IPS-15b (cell line): ENCODE data around the gene PPM1H.

ENCODE experiments used
- H3K27me3 ChIP-seq: one replicate; pipeline ENCODE4 v1.6.1; 2013; ENCODE audit warnings: low read length; ENCODE audit not compliant: control insufficient read depth, insufficient read depth
- H3K36me3 ChIP-seq: one replicate; pipeline ENCODE4 v1.6.1; 2013; ENCODE audit warnings: low read length; ENCODE audit not compliant: control insufficient read depth, insufficient read depth
- H3K4me1 ChIP-seq: one replicate; pipeline ENCODE4 v1.6.1; 2013; ENCODE audit warnings: mild to moderate bottlenecking, low read length; ENCODE audit not compliant: control insufficient read depth, insufficient read depth
- H3K4me3 ChIP-seq: one replicate; pipeline ENCODE4 v1.5.1; 2013; ENCODE audit warnings: low read depth, low read length
- H3K9ac ChIP-seq: one replicate; pipeline ENCODE4 v1.6.1; 2013; ENCODE audit warnings: low read depth, mild to moderate bottlenecking, low read length
- H3K9me3 ChIP-seq: one replicate; pipeline ENCODE4 v1.6.1; 2013; ENCODE audit warnings: mild to moderate bottlenecking, low read length; ENCODE audit not compliant: control insufficient read depth, insufficient read depth

PPM1H gene

DNA sequence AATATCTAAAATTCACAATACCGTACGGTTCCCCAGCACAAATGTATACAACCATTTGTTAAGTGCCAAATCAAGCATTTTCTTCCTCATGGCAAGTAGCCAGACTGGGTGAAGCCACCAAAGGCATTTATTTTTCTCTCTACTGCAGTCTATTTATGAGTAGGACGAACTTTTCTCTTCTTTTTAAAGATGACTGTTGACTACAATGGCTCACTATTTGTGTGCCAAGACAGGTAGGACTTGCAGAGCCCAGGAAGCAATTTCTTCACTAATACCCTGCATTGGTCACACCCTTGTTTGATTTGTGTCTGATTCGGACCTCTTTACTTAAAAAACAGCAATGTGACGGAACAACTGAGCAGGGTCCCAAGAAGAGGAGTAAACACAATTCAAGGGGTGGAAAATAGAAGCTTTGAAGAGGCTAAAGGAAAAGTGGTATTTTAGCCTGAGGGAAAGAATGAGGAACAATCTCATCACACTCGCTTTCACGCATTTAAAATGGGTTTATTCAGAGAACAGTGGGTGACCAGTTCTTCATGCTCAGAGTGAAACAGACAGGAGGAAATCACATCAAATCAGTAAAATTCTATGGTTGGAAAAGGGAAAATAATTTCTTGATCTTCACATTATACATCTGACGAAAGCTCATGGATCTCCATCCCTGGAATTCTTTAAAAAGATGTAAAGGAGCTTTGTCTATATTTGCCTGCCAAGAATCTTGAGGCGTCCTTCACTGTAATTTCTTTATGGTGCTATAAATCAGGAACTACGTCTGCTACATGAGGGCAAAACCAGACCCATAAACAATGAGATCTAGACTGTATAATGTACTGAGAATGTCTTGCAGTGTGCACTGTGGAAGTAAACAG lies 183.8 kb downstream of the PPM1H start:
- H3K4me3 ChIP-seq, result no peak overlapping the region
- no peaks in the 10 kb centered on the region for H3K9me3 ChIP-seq
- no peaks in the 10 kb centered on the region for H3K27me3 ChIP-seq
- peaks cover 7% of the 10 kb centered on the region for H3K4me1 ChIP-seq
- no peaks in the 10 kb centered on the region for H3K36me3 ChIP-seq
- H3K9ac ChIP-seq, result no peak overlapping the region

GRCh38 chr12:62749586-62749985 lies 185.4 kb downstream of the PPM1H start:
- Histone ChIP-seq H3K4me1 (peaks cover 7% of the 10 kb centered on the region), H3K36me3 (no peaks in the 10 kb centered on the region), H3K9me3 (no peaks in the 10 kb centered on the region), H3K9ac (no peak overlapping the region), H3K4me3 (no peak overlapping the region), H3K27me3 (no peaks in the 10 kb centered on the region)

GRCh38 chr12:62748941-62749468 lies 185.9 kb downstream of the PPM1H start:
- H3K9ac ChIP-seq, result no peak overlapping the region
- H3K4me1 ChIP-seq, result peaks cover 7% of the 10 kb centered on the region
- H3K9me3 ChIP-seq, result no peaks in the 10 kb centered on the region
- no peak overlapping the region for H3K4me3 ChIP-seq
- H3K36me3 ChIP-seq, result no peaks in the 10 kb centered on the region
- no peaks in the 10 kb centered on the region for H3K27me3 ChIP-seq

DNA sequence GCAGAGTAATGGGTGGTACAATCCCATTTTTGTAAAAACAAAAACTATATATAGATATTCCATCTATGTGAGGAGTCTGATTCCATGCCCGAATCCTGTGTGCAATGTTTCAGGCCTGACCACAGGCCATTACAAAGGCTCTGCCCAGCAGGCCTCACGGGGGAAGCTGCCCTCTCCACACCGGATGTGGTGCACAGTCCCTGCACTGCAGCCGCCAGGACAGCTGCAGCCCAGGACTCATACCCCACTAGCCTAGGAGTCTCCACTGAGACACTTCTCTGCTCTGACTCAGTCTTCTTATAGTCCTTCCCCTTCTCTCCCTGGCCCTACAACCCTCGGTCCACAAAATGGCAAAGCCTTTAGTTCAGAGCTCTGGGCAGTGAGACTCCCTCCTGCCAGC lies 190.4 kb downstream of the PPM1H start:
- Histone ChIP-seq H3K4me3 (no peak overlapping the region), H3K36me3 (no peaks in the 10 kb centered on the region), H3K9me3 (no peaks in the 10 kb centered on the region), H3K4me1 (no peaks in the 10 kb centered on the region), H3K9ac (no peak overlapping the region), H3K27me3 (no peaks in the 10 kb centered on the region)

GRCh38 chr12:62739266-62740015 lies 195.5 kb downstream of the PPM1H start:
- H3K4me1 ChIP-seq, result peaks cover 10% of the 10 kb centered on the region
- H3K27me3 ChIP-seq, result no peaks in the 10 kb centered on the region
- no peak overlapping the region for H3K4me3 ChIP-seq
- H3K9ac ChIP-seq, result no peak overlapping the region
- peaks cover 6% of the 10 kb centered on the region for H3K36me3 ChIP-seq
- no peaks in the 10 kb centered on the region for H3K9me3 ChIP-seq

DNA sequence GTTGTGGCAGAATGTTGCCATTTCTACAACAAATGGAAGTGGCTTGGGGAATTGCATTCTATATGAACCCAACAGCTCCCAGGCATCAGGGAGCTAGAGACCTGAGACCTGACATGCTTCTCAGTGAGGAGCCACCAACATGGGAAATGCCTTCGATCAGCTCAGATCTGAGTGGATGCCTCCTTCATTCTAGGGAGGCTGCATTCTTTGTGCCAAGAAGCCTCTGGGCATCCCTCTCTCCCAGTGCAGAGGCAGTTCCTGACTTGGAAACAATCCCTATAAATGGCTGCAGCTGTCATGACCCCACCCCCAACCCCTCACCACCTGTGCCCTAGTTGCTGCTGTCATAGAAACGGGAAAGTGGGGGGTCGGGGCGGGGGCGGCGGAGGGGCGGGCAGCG lies 196.3 kb downstream of the PPM1H start:
- Histone ChIP-seq H3K4me1 (peaks cover 10% of the 10 kb centered on the region), H3K27me3 (no peaks in the 10 kb centered on the region), H3K4me3 (no peak overlapping the region), H3K36me3 (peaks cover 6% of the 10 kb centered on the region), H3K9ac (no peak overlapping the region), H3K9me3 (no peaks in the 10 kb centered on the region)

- H3K27me3 ChIP-seq, result no peaks in the 10 kb centered on the region
These were observed 196.8 kb downstream of the PPM1H start for GRCh38 chr12:62738105-62738504.

GRCh38 chr12:62737615-62738014 lies 197.3 kb downstream of the PPM1H start:
- Histone ChIP-seq H3K27me3 (no peaks in the 10 kb centered on the region), H3K4me3 (no peak overlapping the region), H3K9me3 (no peaks in the 10 kb centered on the region), H3K9ac (no peak overlapping the region), H3K4me1 (peaks cover 10% of the 10 kb centered on the region), H3K36me3 (peaks cover 6% of the 10 kb centered on the region)

More at GRCh38 chr12:62738105-62738504, 196.8 kb downstream of the PPM1H start:
- peaks cover 10% of the 10 kb centered on the region for H3K4me1 ChIP-seq
- H3K36me3 ChIP-seq, result peaks cover 6% of the 10 kb centered on the region
- H3K9me3 ChIP-seq, result no peaks in the 10 kb centered on the region
- no peak overlapping the region for H3K4me3 ChIP-seq
- H3K9ac ChIP-seq, result no peak overlapping the region

DNA sequence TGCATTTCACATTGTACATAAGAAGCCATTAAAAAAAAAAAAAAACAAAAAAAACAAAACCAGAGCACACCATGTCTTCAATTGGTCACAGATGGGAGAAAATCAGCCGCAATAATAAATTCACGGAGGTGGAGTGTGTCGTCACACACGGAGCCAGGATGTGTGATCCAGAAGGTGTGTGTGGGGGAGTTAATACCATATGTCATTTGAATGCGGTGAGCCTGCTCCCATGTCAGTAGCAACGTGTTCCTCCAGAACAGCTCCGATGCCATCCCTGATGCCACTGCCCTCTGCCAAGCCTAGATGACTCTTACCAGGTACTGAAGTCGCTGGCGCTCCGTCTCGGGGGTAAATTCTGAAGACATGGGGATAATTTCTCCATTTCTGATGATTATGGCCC lies 197.8 kb downstream of the PPM1H start:
- Histone ChIP-seq H3K27me3 (no peaks in the 10 kb centered on the region), H3K4me1 (peaks cover 10% of the 10 kb centered on the region), H3K36me3 (peaks cover 6% of the 10 kb centered on the region), H3K9ac (no peak overlapping the region), H3K9me3 (no peaks in the 10 kb centered on the region), H3K4me3 (no peak overlapping the region)

GRCh38 chr12:62736596-62736995 lies 198.4 kb downstream of the PPM1H start:
- peaks cover 6% of the 10 kb centered on the region for H3K36me3 ChIP-seq
- no peak overlapping the region for H3K4me3 ChIP-seq
- no peaks in the 10 kb centered on the region for H3K9me3 ChIP-seq
- no peaks in the 10 kb centered on the region for H3K27me3 ChIP-seq
- H3K9ac ChIP-seq, result no peak overlapping the region
- H3K4me1 ChIP-seq, result peaks cover 10% of the 10 kb centered on the region

- Histone ChIP-seq H3K9me3 (no peaks in the 10 kb centered on the region), H3K9ac (no peak overlapping the region), H3K27me3 (no peaks in the 10 kb centered on the region), H3K4me3 (no peak overlapping the region), H3K4me1 (peaks cover 17% of the 10 kb centered on the region), H3K36me3 (peaks cover 6% of the 10 kb centered on the region)
These were observed 202.0 kb downstream of the PPM1H start for GRCh38 chr12:62732861-62733427.
